Caco-2 (cell line): Measurements from ENCODE around the gene LGALS4. TPM values are rescaled to one million over a fixed set of nuclear protein-coding genes. Genes with fewer than 3 reads are reported as not detected.

Experiments
- BruUV-seq: library from RNA; stranded (reverse); fragments of 400-500 nt; replicated peaks from 2 replicates; lab custom pipeline; 2021; lab: Mats Ljungman, UMichigan
- CTCF ChIA-PET: fragments of 300-600 bp; sonication (Branson Sonifier 250); formaldehyde crosslinking; loops from one replicate; lab custom pipeline; 2022; ENCODE audit warnings: antibody characterized with exemption; lab: Charles Lee
- POLR2A ChIA-PET: fragments of 300-600 bp; sonication (Branson Sonifier 250); formaldehyde crosslinking; loops from one replicate; lab custom pipeline; 2022; ENCODE audit warnings: antibody characterized with exemption; lab: Charles Lee
- DNase-seq, 2 experiments: peaks; one replicate each; pipeline versions ENCODE4 v3.0.0 to v3.0.0-alpha.2; 2020 to 2022
- H3K27me3 ChIP-seq: replicated peaks from 2 replicates; pipeline ENCODE4 v1.6.0; 2011; ENCODE audit warnings: low read length; ENCODE audit not compliant: control insufficient read depth, insufficient read depth
- H3K36me3 ChIP-seq: 2 replicates; pipeline ENCODE4 v1.5.1; 2011; ENCODE audit warnings: low read length; ENCODE audit not compliant: control insufficient read depth, insufficient read depth
- H3K4me1 ChIP-seq: fragments of 250-450 bp; sonication (Bioruptor Pico); 2 replicates; pipeline ENCODE4 v1.5.1; 2020; ENCODE audit warnings: mild to moderate bottlenecking
- H3K4me3 ChIP-seq: 2 replicates; pipeline ENCODE4 v1.5.1; 2011; ENCODE audit warnings: low read depth, mild to moderate bottlenecking, control low read depth, low read length
- H3K9me3 ChIP-seq: fragments of 250-450 bp; sonication (Bioruptor Pico); 2 replicates; pipeline ENCODE4 v1.5.1; 2020; ENCODE audit warnings: mild to moderate bottlenecking, moderate library complexity
- H3K27ac Mint-ChIP-seq: one replicate; pipeline ENCODE4 v1.8.0; 2022; ENCODE audit warnings: mixed read lengths; ENCODE audit not compliant: unreplicated experiment
- H3K27me3 Mint-ChIP-seq: one replicate; pipeline ENCODE4 v1.8.0; 2022; ENCODE audit warnings: mixed read lengths; ENCODE audit not compliant: insufficient read depth, unreplicated experiment
- H3K36me3 Mint-ChIP-seq: one replicate; pipeline ENCODE4 v1.8.0; 2022; ENCODE audit warnings: mild to moderate bottlenecking, mixed read lengths; ENCODE audit not compliant: insufficient read depth, unreplicated experiment
- H3K4me1 Mint-ChIP-seq: one replicate; pipeline ENCODE4 v1.8.0; 2022; ENCODE audit warnings: low read depth, mixed read lengths; ENCODE audit not compliant: unreplicated experiment
- H3K4me3 Mint-ChIP-seq: one replicate; pipeline ENCODE4 v1.8.0; 2022; ENCODE audit warnings: mild to moderate bottlenecking, moderate library complexity, mixed read lengths; ENCODE audit not compliant: unreplicated experiment
- H3K9me3 Mint-ChIP-seq: one replicate; pipeline ENCODE4 v1.8.0; 2022; ENCODE audit warnings: mixed read lengths; ENCODE audit not compliant: unreplicated experiment
- CTCF ChIP-seq, 2 experiments: fragments of 200-600 bp in 1 of 2; IDR thresholded peaks; 1 replicate in 1 of 2; 2 replicates in 1 of 2; pipeline versions ENCODE4 v1.5.1 to v1.8.0; 2011 to 2022; ENCODE audit warnings: antibody characterized with exemption in 1 of 2, control low read depth in 1 of 2, inconsistent platforms in 1 of 2, low read depth in 1 of 2, low read length in 1 of 2, mild to moderate bottlenecking in 1 of 2, moderate library complexity in 1 of 2; ENCODE audit not compliant: insufficient read depth in 1 of 2, severe bottlenecking in 1 of 2, unreplicated experiment in 1 of 2
- intact Hi-C: fragments of 100-400 bp; cut with micrococcal nuclease; formaldehyde crosslinking; loops from one replicate; pipeline ENCODE4 v1.10.0; 2022; ENCODE audit not compliant: unreplicated experiment
- total RNA-seq: library from RNA; stranded (reverse); gene quantifications from 2 replicates; pipeline ENCODE4 v1.2.3, GENCODE V29; 2022

The LGALS4 gene
- total RNA-seq, 1 experiment from 2014 or later, result 2.2 TPM

GRCh38 chr19:38852231-38853044, 39.7 kb upstream of the LGALS4 start:
- CTCF ChIA-PET, result interaction anchor here (0.6 to 1.4 kb wide), 7 partner anchors 26 to 80 kb away, joined by 3 to 7 read pairs (median 4); partner anchors contain the start of genes MRPS12, RINL and SARS2
- Mint-ChIP-seq H3K9me3 (no peaks in the 10 kb centered on the region), H3K36me3 (peaks cover 60% of the 10 kb centered on the region), H3K4me3 (peak overlapping the region; percentile 98), H3K4me1 (peaks cover 18% of the 10 kb centered on the region), H3K27me3 (no peaks in the 10 kb centered on the region), H3K27ac (peak overlapping the region; percentile 99)
- POLR2A ChIA-PET, result interaction anchor here (0.6 to 2.5 kb wide), 10 partner anchors 15 to 483 kb away, joined by 3 to 22 read pairs (median 8); partner anchors contain the start of genes ECH1, MRPS12, NFKBIB and SARS2
- no peaks in the 10 kb centered on the region for H3K27me3 ChIP-seq
- peak overlapping the region; percentile 83 for H3K4me3 ChIP-seq
- BruUV-seq, result TSS peak; percentile 36
- peaks cover 14% of the 10 kb centered on the region for H3K4me1 ChIP-seq
- TF ChIP-seq CTCF (IDR thresholded peaks at IDR 0.05; ENCODE audit: insufficient read depth in 1 of 2, low read depth in 1 of 2, low read length in 1 of 2, severe bottlenecking in 1 of 2, unreplicated experiment in 1 of 2), result no peak
- H3K9me3 ChIP-seq, result no peaks in the 10 kb centered on the region
- peak; percentile 56 to 76 for DNase-seq
- H3K36me3 ChIP-seq, result 0 out of 2 replicates have a peak, but pooled peaks cover under 1% of the 10 kb centered on the region
- intact Hi-C loops, result no loop called here

GRCh38 chr19:38851622-38852230, 39.0 kb upstream of the LGALS4 start:
- intact Hi-C loops, result no loop called here
- Histone ChIP-seq H3K27me3 (no peaks in the 10 kb centered on the region), H3K4me3 (peak overlapping the region; percentile 83), H3K9me3 (no peaks in the 10 kb centered on the region), H3K4me1 (peaks cover 10% of the 10 kb centered on the region; the same call in 1 of the 2 replicates), H3K36me3 (peaks cover 6% of the 10 kb centered on the region)
- ChIA-PET CTCF (interaction anchor here (0.9 to 1.4 kb wide), 3 partner anchors 36 to 80 kb away, joined by 3 to 5 read pairs (median 3); partner anchors contain the start of genes MRPS12 and SARS2), POLR2A (interaction anchor here (0.6 to 2.5 kb wide), 11 partner anchors 14 to 482 kb away, joined by 3 to 22 read pairs (median 8); partner anchors contain the start of genes ECH1, MRPS12, NFKBIB and SARS2)
- peaks cover 11% of the 10 kb centered on the region for H3K4me1 Mint-ChIP-seq
- no peak for TF ChIP-seq CTCF (IDR thresholded peaks at IDR 0.05; ENCODE audit: insufficient read depth in 1 of 2, low read depth in 1 of 2, low read length in 1 of 2, severe bottlenecking in 1 of 2, unreplicated experiment in 1 of 2)
- H3K36me3 Mint-ChIP-seq, result peaks cover 60% of the 10 kb centered on the region
- no TSS peak for BruUV-seq
- no peaks in the 10 kb centered on the region for H3K9me3 Mint-ChIP-seq
- peak overlapping the region; percentile 98 for H3K4me3 Mint-ChIP-seq
- H3K27ac Mint-ChIP-seq, result peak overlapping the region; percentile 99
- peak; percentile 95 to 98 for DNase-seq
- H3K27me3 Mint-ChIP-seq, result no peaks in the 10 kb centered on the region
